ENCODE results near the gene MRAP2.

- TF ChIP-seq POLR2AphosphoS5 (IDR thresholded peaks at IDR 0.05; ENCODE audit: low read depth, low read length) (no peak), REST (IDR thresholded peaks at IDR 0.05; ENCODE audit: insufficient read depth in 1 of 2, low read depth in 2 of 2, low read length in 2 of 2) (no peak), TAF1 (IDR thresholded peaks at IDR 0.05; ENCODE audit: borderline replicate concordance, insufficient read depth, low read length) (no peak)
Measured at GRCh38 chr6:84043555-84043954, 10.0 kb downstream of the MRAP2 start.

Measured in PFSK-1 (cell line).